Calu3 (cell line): ENCODE results near the gene FNDC3A. TPM values are rescaled to one million over a fixed set of nuclear protein-coding genes. Genes with fewer than 3 reads are reported as not detected.

ENCODE experiments used
- BruUV-seq: library from RNA; stranded (reverse); fragments of 400-500 nt; replicated peaks from 2 replicates; lab custom pipeline; 2021; lab: Mats Ljungman, UMichigan
- CTCF ChIA-PET: fragments of 300-600 bp; sonication (Branson Sonifier 250); formaldehyde crosslinking; loops from one replicate; lab custom pipeline; 2022; ENCODE audit warnings: antibody characterized with exemption; lab: Charles Lee
- DNase-seq: peaks from one replicate; pipeline ENCODE4 v3.0.0; 2022
- H3K27ac Mint-ChIP-seq: one replicate; pipeline ENCODE4 v1.8.0; 2022; ENCODE audit warnings: mixed read lengths; ENCODE audit not compliant: unreplicated experiment
- H3K27me3 Mint-ChIP-seq: one replicate; pipeline ENCODE4 v1.8.0; 2022; ENCODE audit warnings: mixed read lengths; ENCODE audit not compliant: unreplicated experiment
- H3K36me3 Mint-ChIP-seq: one replicate; pipeline ENCODE4 v1.8.0; 2022; ENCODE audit warnings: mild to moderate bottlenecking, moderate library complexity, mixed read lengths; ENCODE audit not compliant: insufficient read depth, unreplicated experiment
- H3K4me1 Mint-ChIP-seq: one replicate; pipeline ENCODE4 v1.8.0; 2022; ENCODE audit warnings: mild to moderate bottlenecking, low read depth, mixed read lengths; ENCODE audit not compliant: unreplicated experiment
- H3K4me3 Mint-ChIP-seq: one replicate; pipeline ENCODE4 v1.8.0; 2022; ENCODE audit warnings: mild to moderate bottlenecking, low read depth, moderate library complexity, mixed read lengths; ENCODE audit not compliant: unreplicated experiment
- H3K9me3 Mint-ChIP-seq: one replicate; pipeline ENCODE4 v1.8.0; 2022; ENCODE audit warnings: low read depth, mixed read lengths; ENCODE audit not compliant: unreplicated experiment
- CTCF ChIP-seq: fragments of 200-600 bp; IDR thresholded peaks from one replicate; pipeline ENCODE4 v1.8.0; 2022; ENCODE audit warnings: antibody characterized with exemption; ENCODE audit not compliant: unreplicated experiment
- intact Hi-C: fragments of 100-400 bp; cut with micrococcal nuclease; formaldehyde crosslinking; loops from one replicate; pipeline ENCODE4 v1.10.0; 2022; ENCODE audit not compliant: unreplicated experiment
- total RNA-seq: library from RNA; stranded (reverse); gene quantifications from 2 replicates; pipeline ENCODE4 v1.2.3, GENCODE V29; 2022

FNDC3A gene
- total RNA-seq, 1 experiment from 2014 or later, result 36.2 TPM

DNA sequence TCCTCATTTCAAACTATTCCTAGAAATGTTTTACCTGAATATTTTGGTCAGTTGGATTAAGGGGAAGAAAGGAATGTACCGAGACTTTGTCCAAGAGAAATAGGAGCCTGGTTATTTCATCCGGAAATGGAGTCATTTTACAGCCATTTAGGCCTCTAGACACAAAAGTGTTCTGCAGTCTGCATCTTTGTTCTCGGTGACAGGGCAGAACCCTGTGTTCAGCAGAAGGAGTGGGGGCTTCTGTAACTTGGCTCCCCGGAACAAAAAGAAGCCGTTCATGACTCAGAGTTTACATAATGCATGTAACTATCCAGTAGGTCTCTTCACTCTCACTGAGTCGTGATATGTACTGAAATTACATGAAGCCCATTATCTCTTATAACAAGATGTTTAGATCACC, 21.6 kb upstream of the FNDC3A start:
- intact Hi-C loops, result no loop called here
- H3K27ac Mint-ChIP-seq, result no peak overlapping the region
- CTCF ChIA-PET, result no interaction called here
- BruUV-seq, result no TSS peak
- no peak overlapping the region for H3K4me3 Mint-ChIP-seq
- H3K36me3 Mint-ChIP-seq, result no peaks in the 10 kb centered on the region
- DNase-seq, result no peak
- H3K4me1 Mint-ChIP-seq, result peaks cover 11% of the 10 kb centered on the region
- TF ChIP-seq CTCF, result no peak
- no peaks in the 10 kb centered on the region for H3K27me3 Mint-ChIP-seq
- no peaks in the 10 kb centered on the region for H3K9me3 Mint-ChIP-seq

DNA sequence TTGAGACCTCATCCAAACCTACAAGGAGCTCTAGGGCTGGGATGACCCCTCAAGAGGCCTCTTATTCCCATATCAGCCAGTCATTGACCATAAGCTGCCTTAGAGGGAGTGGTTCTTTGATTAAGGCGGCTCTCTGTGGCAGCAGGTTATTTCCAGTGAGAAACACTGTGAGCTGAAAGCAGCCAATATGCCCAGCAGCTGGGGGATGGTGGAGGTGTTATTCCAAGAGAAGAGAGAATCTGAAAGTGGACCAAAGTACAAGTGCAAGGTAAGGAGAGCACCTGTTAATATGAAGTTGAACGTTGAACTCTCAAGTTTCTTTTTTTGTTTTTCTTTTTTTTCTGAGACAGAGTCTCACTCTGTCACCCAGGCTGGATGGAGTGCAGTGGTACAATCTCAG, 20.2 kb upstream of the FNDC3A start:
- Mint-ChIP-seq H3K36me3 (no peaks in the 10 kb centered on the region), H3K4me1 (peaks cover 7% of the 10 kb centered on the region), H3K27me3 (no peaks in the 10 kb centered on the region), H3K9me3 (no peaks in the 10 kb centered on the region), H3K4me3 (no peak overlapping the region), H3K27ac (no peak overlapping the region)
- CTCF ChIA-PET, result no interaction called here
- TF ChIP-seq CTCF, result no peak
- DNase-seq, result no peak
- intact Hi-C loops, result no loop called here
- BruUV-seq, result no TSS peak

GRCh38 chr13:48961379-48961778, 14.3 kb upstream of the FNDC3A start:
- H3K9me3 Mint-ChIP-seq, result peaks cover 4% of the 10 kb centered on the region
- H3K27me3 Mint-ChIP-seq, result no peaks in the 10 kb centered on the region
- no peak for TF ChIP-seq CTCF
- no TSS peak for BruUV-seq
- no peaks in the 10 kb centered on the region for H3K4me1 Mint-ChIP-seq
- H3K36me3 Mint-ChIP-seq, result no peaks in the 10 kb centered on the region
- no peak overlapping the region for H3K27ac Mint-ChIP-seq
- no peak overlapping the region for H3K4me3 Mint-ChIP-seq
- intact Hi-C loops, result no loop called here
- CTCF ChIA-PET, result no interaction called here
- DNase-seq, result no peak

GRCh38 chr13:48962281-48962680, 13.4 kb upstream of the FNDC3A start:
- H3K9me3 Mint-ChIP-seq, result peaks cover 7% of the 10 kb centered on the region
- DNase-seq, result no peak
- no peak overlapping the region for H3K27ac Mint-ChIP-seq
- BruUV-seq, result no TSS peak
- CTCF ChIA-PET, result no interaction called here
- intact Hi-C loops, result no loop called here
- H3K36me3 Mint-ChIP-seq, result no peaks in the 10 kb centered on the region
- H3K4me1 Mint-ChIP-seq, result no peaks in the 10 kb centered on the region
- TF ChIP-seq CTCF, result no peak
- H3K27me3 Mint-ChIP-seq, result no peaks in the 10 kb centered on the region
- no peak overlapping the region for H3K4me3 Mint-ChIP-seq
